ENCODE results near the gene SCN2A.
"Not testable (repeated sequence)": the region's sequence is repeated elsewhere in the genome, so short reads cannot be mapped to it uniquely, and the experiment has no call there.

The SCN2A gene

GRCh38 chr2:165344276-165344675 lies 105.1 kb downstream of the SCN2A start:
- DNase-seq = not testable (repeated sequence)

GRCh38 chr2:165348441-165348840 lies 109.2 kb downstream of the SCN2A start:
- no peak for DNase-seq

GRCh38 chr2:165349181-165349580 lies 110.0 kb downstream of the SCN2A start:
- DNase-seq = no peak

- no peak for DNase-seq
Observed at GRCh38 chr2:165357758-165358157, 118.5 kb downstream of the SCN2A start.

GRCh38 chr2:165361514-165361913 lies 122.3 kb downstream of the SCN2A start:
- no peak for DNase-seq

GRCh38 chr2:165369131-165369897 lies 130.1 kb downstream of the SCN2A start:
- no peak for DNase-seq

GRCh38 chr2:165369898-165370296 lies 130.7 kb downstream of the SCN2A start:
- DNase-seq = no peak

- no peak for DNase-seq
Observed at GRCh38 chr2:165371356-165371755, 132.1 kb downstream of the SCN2A start.

GRCh38 chr2:165373278-165374010 lies 134.2 kb downstream of the SCN2A start:
- DNase-seq = no peak

GRCh38 chr2:165376571-165376975 lies 137.4 kb downstream of the SCN2A start:
- DNase-seq = no peak

GRCh38 chr2:165382362-165382761 lies 143.1 kb downstream of the SCN2A start:
- no peak for DNase-seq

GRCh38 chr2:165390875-165391274 lies 151.7 kb downstream of the SCN2A start:
- DNase-seq = no peak

GRCh38 chr2:165391791-165392190 lies 152.6 kb downstream of the SCN2A start:
- no peak for DNase-seq

- not testable (repeated sequence) for DNase-seq
Observed at GRCh38 chr2:165398603-165399002, 159.4 kb downstream of the SCN2A start.

GRCh38 chr2:165401285-165401852 lies 162.2 kb downstream of the SCN2A start:
- DNase-seq = no peak

- DNase-seq = no peak
Observed at GRCh38 chr2:165402162-165402561, 162.9 kb downstream of the SCN2A start.

- DNase-seq = no peak
Observed at GRCh38 chr2:165406173-165406572, 167.0 kb downstream of the SCN2A start.

GRCh38 chr2:165407466-165407865 lies 168.3 kb downstream of the SCN2A start:
- DNase-seq = no peak

GRCh38 chr2:165408186-165408585 lies 169.0 kb downstream of the SCN2A start:
- no peak for DNase-seq

- DNase-seq = no peak
Observed at GRCh38 chr2:165410276-165410675, 171.1 kb downstream of the SCN2A start.

- DNase-seq = no peak
Observed at GRCh38 chr2:165414187-165414586, 175.0 kb downstream of the SCN2A start.

- no peak for DNase-seq
Observed at GRCh38 chr2:165417009-165417408, 177.8 kb downstream of the SCN2A start.

- no peak for DNase-seq
Observed at GRCh38 chr2:165420231-165420630, 181.0 kb downstream of the SCN2A start.

GRCh38 chr2:165423081-165423480 lies 183.9 kb downstream of the SCN2A start:
- DNase-seq = no peak
